B cell (primary cell): Measurements from ENCODE around the gene WDR6. TPM values are rescaled to one million over a fixed set of nuclear protein-coding genes. Genes with fewer than 3 reads are reported as not detected.

Experiments used
- ATAC-seq: fragments of 200-7000 bp; cut with Tn5 transposase; one replicate; pipeline ENCODE4 v1.10.0; 2021; ENCODE audit warnings: low read depth, mild to moderate bottlenecking, moderate number of reproducible peaks, moderate library complexity
- CTCF ChIA-PET: fragments of 350-600 bp; sonication (Branson Sonifier 250); formaldehyde crosslinking; loops from one replicate; lab custom pipeline; 2021; ENCODE audit warnings: antibody characterized with exemption, inconsistent platforms; lab: Charles Lee
- POLR2A ChIA-PET: fragments of 350-600 bp; sonication (Branson Sonifier 250); formaldehyde crosslinking; loops from one replicate; lab custom pipeline; 2021; ENCODE audit warnings: antibody characterized with exemption; lab: Charles Lee
- DNase-seq: peaks from one replicate; pipeline ENCODE4 v3.0.0; 2013
- H2AFZ ChIP-seq: 2 replicates; pipeline ENCODE4 v1.6.1; 2012; ENCODE audit warnings: mild to moderate bottlenecking, low read depth, low read length; ENCODE audit not compliant: insufficient read depth, poor library complexity, severe bottlenecking
- H3K27ac ChIP-seq, 2 donors: 1 replicate in 1 of 2; 2 replicates in 1 of 2; pipeline ENCODE4 v1.5.1; 2012 to 2013; ENCODE audit warnings: low read length in 2 of 2, mild to moderate bottlenecking in 2 of 2, moderate library complexity in 1 of 2
- H3K27me3 ChIP-seq, 4 experiments: fragments of 200-600 bp in 1 of 4; sonication (generic) in 1 of 4; replicated peaks in 1 of 4; 1 replicate in 2 of 4; 2 replicates in 2 of 4; pipeline versions ENCODE4 v1.6.1 to v1.7.0; 2013 to 2016; ENCODE audit warnings: low read length in 3 of 4, mild to moderate bottlenecking in 2 of 4, mixed read lengths in 1 of 4, moderate library complexity in 1 of 4; ENCODE audit not compliant: insufficient read depth in 4 of 4, control insufficient read depth in 3 of 4; ENCODE audit errors: control extremely low read depth in 1 of 4
- H3K36me3 ChIP-seq, 2 experiments: replicated peaks in 1 of 2; 1 replicate in 1 of 2; 2 replicates in 1 of 2; pipeline versions ENCODE4 v1.6.1 to v1.7.1; 2013; ENCODE audit warnings: low read length in 1 of 2; ENCODE audit not compliant: insufficient read depth in 2 of 2, control insufficient read depth in 1 of 2; ENCODE audit errors: control extremely low read depth in 1 of 2, extremely low read depth in 1 of 2
- H3K4me1 ChIP-seq, 2 donors: fragments of 200-600 bp in 1 of 2; sonication (generic) in 1 of 2; 1 replicate in 1 of 2; 2 replicates in 1 of 2; pipeline versions ENCODE4 v1.5.1 to v1.6.1; 2013 to 2017; ENCODE audit warnings: low read length in 2 of 2; ENCODE audit not compliant: control insufficient read depth in 2 of 2, insufficient read depth in 2 of 2
- H3K4me2 ChIP-seq: replicated peaks from 2 replicates; pipeline ENCODE3; 2012; ENCODE audit warnings: mild to moderate bottlenecking, low read depth, low read length; ENCODE audit not compliant: poor library complexity, severe bottlenecking
- H3K4me3 ChIP-seq, 5 experiments: fragments of 200-600 bp in 1 of 5; sonication (generic) in 1 of 5; 1 replicate in 3 of 5; 2 replicates in 2 of 5; pipeline versions ENCODE4 v1.5.1 to v1.7.0; 2011 to 2016; ENCODE audit warnings: low read length in 4 of 5, mild to moderate bottlenecking in 4 of 5, low read depth in 2 of 5, control low read depth in 1 of 5, moderate library complexity in 1 of 5; ENCODE audit not compliant: insufficient read depth in 1 of 5; ENCODE audit errors: control extremely low read depth in 1 of 5, extremely low read depth in 1 of 5
- H3K79me2 ChIP-seq: fragments of 200-600 bp; sonication (generic); one replicate; pipeline ENCODE4 v1.6.0; 2016; ENCODE audit warnings: low read length; ENCODE audit not compliant: control insufficient read depth, insufficient read depth
- H3K9ac ChIP-seq: fragments of 200-600 bp; sonication (generic); 2 replicates; pipeline ENCODE4 v1.6.1; 2017; ENCODE audit warnings: mild to moderate bottlenecking, low read length, moderate library complexity
- H3K9me3 ChIP-seq, 3 donors: one replicate each; pipeline versions ENCODE4 v1.6.1 to v1.7.1; 2013; ENCODE audit warnings: low read length in 2 of 3; ENCODE audit not compliant: control insufficient read depth in 2 of 3, insufficient read depth in 1 of 3; ENCODE audit errors: control extremely low read depth in 1 of 3
- H4K20me1 ChIP-seq: 2 replicates; pipeline ENCODE4 v1.6.0; 2012; ENCODE audit warnings: mild to moderate bottlenecking, low read length; ENCODE audit not compliant: insufficient read depth, control insufficient read depth, poor library complexity, severe bottlenecking
- H3K27ac Mint-ChIP-seq: one replicate; pipeline ENCODE4 v1.8.0; 2021; ENCODE audit warnings: mixed read lengths
- H3K27me3 Mint-ChIP-seq: one replicate; pipeline ENCODE4 v1.8.0; 2021; ENCODE audit warnings: mixed read lengths
- H3K4me1 Mint-ChIP-seq: one replicate; pipeline ENCODE4 v1.8.0; 2021; ENCODE audit warnings: mixed read lengths
- H3K4me3 Mint-ChIP-seq: one replicate; pipeline ENCODE4 v1.8.0; 2021; ENCODE audit warnings: mixed read lengths
- H3K9me3 Mint-ChIP-seq: one replicate; pipeline ENCODE4 v1.8.0; 2022; ENCODE audit warnings: mixed read lengths; ENCODE audit not compliant: insufficient read depth
- EZH2 ChIP-seq: IDR thresholded peaks from 2 replicates; pipeline ENCODE4 v1.6.1; 2012; ENCODE audit warnings: borderline replicate concordance, low read depth, mild to moderate bottlenecking, moderate library complexity, low read length; ENCODE audit not compliant: insufficient read depth, poor library complexity, severe bottlenecking
- WGBS: methylation state at CpG from one replicate; pipeline ENCODE4 v1.1.5; 2013; ENCODE audit warnings: missing lambda C conversion rate; ENCODE audit not compliant: insufficient coverage; 5-methylcytosine and 5-hydroxymethylcytosine counted together
- intact Hi-C: fragments of 100-400 bp; cut with micrococcal nuclease; formaldehyde crosslinking; loops from one replicate; pipeline ENCODE4 v1.10.0; 2022
- polyA plus RNA-seq: library from polyadenylated mRNA; depleted of rRNA; stranded (reverse); fragments of >200 nt; gene quantifications from 2 replicates; pipeline ENCODE4 v1.2.3, GENCODE V29; 2012
- total RNA-seq, 2 donors: library from RNA; stranded (reverse); fragments of 120-200 nt in 1 of 2; gene quantifications; 1 replicate in 1 of 2; 2 replicates in 1 of 2; pipeline versions ENCODE4 v1.2.3 to v1.2.4, GENCODE V29; 2013 to 2022
- TF ChIP-seq, protein P1 (sequence below): fragments of 200-600 bp; IDR thresholded peaks from one replicate; pipeline ENCODE4 v1.8.0; 2022; ENCODE audit warnings: antibody characterized with exemption, mild to moderate bottlenecking

Gene WDR6
- total and polyA plus RNA-seq, 2 donors (not counting 1 experiment from before 2014, with no cell fraction given): 287 to 317 TPM

DNA sequence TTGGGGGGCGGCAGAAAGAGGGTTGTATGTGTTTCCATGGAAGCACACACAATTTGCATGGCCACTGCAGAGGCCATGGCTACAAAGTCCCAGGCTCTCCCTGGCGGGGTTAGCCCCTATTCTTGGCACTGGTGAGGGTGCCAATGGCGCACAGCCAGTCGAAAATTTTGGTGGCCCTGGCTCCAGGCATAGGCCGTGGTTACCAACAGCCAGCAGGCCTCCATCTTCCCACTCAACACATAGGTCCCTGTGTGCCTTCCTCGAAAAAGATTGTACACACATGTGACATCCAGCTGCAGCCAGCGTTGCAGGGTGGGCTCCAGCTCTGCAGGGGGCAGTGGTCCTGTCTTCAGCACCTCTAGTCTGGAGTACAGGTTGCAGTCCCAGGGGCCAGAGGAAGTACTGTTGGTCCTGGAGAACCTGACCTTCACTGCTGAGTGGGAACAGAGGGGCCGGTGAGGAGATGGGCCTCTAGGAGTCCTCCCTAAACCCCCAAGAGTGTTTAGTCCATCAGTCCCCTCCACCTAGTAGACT lies 10.0 kb upstream of the WDR6 start:
- no peak overlapping the region for H3K27ac ChIP-seq
- Mint-ChIP-seq H3K27me3 (no peaks in the 10 kb centered on the region), H3K9me3 (no peaks in the 10 kb centered on the region), H3K27ac (no peak overlapping the region), H3K4me3 (no peak overlapping the region), H3K4me1 (peaks cover 2% of the 10 kb centered on the region)
- ChIA-PET CTCF (no interaction called here), POLR2A (interaction anchor here (0.5 to 0.6 kb wide), 2 partner anchors 10 to 93 kb away, joined by 5 read pairs; no protein-coding TSS in a partner anchor)
- ATAC-seq: no peak
- H3K4me1 ChIP-seq: no peaks in the 10 kb centered on the region
- WGBS: 95% methylated on average over 7 of the region's 8 CpGs
- H3K36me3 ChIP-seq: peaks cover 0 to 8% of the 10 kb centered on the region in 2 experiments
- no peak for TF ChIP-seq EZH2
- TF ChIP-seq, protein P1, sequence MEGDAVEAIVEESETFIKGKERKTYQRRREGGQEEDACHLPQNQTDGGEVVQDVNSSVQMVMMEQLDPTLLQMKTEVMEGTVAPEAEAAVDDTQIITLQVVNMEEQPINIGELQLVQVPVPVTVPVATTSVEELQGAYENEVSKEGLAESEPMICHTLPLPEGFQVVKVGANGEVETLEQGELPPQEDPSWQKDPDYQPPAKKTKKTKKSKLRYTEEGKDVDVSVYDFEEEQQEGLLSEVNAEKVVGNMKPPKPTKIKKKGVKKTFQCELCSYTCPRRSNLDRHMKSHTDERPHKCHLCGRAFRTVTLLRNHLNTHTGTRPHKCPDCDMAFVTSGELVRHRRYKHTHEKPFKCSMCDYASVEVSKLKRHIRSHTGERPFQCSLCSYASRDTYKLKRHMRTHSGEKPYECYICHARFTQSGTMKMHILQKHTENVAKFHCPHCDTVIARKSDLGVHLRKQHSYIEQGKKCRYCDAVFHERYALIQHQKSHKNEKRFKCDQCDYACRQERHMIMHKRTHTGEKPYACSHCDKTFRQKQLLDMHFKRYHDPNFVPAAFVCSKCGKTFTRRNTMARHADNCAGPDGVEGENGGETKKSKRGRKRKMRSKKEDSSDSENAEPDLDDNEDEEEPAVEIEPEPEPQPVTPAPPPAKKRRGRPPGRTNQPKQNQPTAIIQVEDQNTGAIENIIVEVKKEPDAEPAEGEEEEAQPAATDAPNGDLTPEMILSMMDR: no peak
- H2AFZ ChIP-seq: no peak overlapping the region
- H3K9ac ChIP-seq: no peak overlapping the region
- H4K20me1 ChIP-seq: no peaks in the 10 kb centered on the region
- intact Hi-C loops: no loop called here
- H3K4me2 ChIP-seq: no peak overlapping the region
- no peaks in the 10 kb centered on the region for H3K27me3 ChIP-seq
- DNase-seq: no peak
- H3K79me2 ChIP-seq: no peaks in the 10 kb centered on the region
- no peaks in the 10 kb centered on the region for H3K9me3 ChIP-seq
- H3K4me3 ChIP-seq: no peak overlapping the region

DNA sequence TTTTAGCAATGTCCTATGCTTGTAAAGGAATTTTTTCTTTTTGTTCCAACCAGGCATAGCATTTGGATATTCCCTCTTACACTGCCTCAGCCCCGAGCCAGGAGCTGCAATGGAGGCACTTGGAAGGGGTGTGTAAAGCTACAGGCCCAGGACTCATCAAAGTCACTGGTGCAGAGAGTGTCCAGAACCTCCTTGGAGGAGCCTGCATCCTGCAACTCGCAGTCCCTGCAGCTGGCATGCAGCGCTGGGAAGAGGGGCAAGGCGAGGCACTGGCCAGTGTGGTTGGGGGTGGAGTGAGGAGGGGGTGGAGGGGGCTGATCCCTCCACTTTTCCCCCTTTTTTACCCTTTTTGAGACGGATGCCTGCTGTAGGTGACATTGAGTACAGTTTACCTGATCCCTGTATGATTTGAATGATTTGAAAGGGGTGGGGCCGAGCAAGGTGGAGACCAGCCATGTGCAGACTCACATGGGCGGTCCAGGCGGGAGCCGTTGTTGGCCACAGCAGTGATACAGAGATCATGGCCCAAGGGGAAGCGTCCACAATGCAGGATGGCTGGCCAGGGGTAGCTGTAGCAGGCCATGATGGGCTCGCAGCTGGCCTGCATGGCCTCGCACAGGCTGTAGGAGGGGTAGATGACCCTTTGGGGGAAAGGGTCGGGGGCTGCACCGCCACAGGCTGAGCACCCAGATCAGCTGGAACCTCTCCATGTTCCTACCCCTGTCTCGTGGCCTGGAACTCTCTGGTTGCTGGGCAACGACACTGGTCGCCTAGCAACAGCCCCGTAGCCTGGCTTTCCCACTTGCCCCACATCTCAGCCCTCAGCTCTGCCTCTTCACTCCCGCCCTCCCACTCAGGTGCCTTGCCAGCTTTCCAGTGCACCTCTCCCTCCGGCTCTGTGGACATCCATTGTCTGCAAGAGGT lies 9.2 kb upstream of the WDR6 start:
- H3K4me1 ChIP-seq: no peaks in the 10 kb centered on the region
- no peak overlapping the region for H3K9ac ChIP-seq
- H3K4me2 ChIP-seq: no peak overlapping the region
- H3K4me1 Mint-ChIP-seq: peaks cover 2% of the 10 kb centered on the region
- CTCF ChIA-PET: interaction anchor here (1.1 kb wide), 1 partner anchor 24 kb away, joined by 3 read pairs; the partner anchor contains the start of gene NDUFAF3
- no peak overlapping the region for H2AFZ ChIP-seq
- H3K9me3 Mint-ChIP-seq: no peaks in the 10 kb centered on the region
- H3K4me3 Mint-ChIP-seq: no peak overlapping the region
- intact Hi-C loops: no loop called here
- DNase-seq: no peak
- POLR2A ChIA-PET: interaction anchor here (0.6 kb wide), 1 partner anchor 92 kb away, joined by 5 read pairs; no protein-coding TSS in a partner anchor
- no peak overlapping the region for H3K27ac Mint-ChIP-seq
- H3K27me3 Mint-ChIP-seq: no peaks in the 10 kb centered on the region
- no peak for ATAC-seq
- H3K4me3 ChIP-seq: no peak overlapping the region
- WGBS: 95% methylated on average over 16 of the region's 20 CpGs
- no peaks in the 10 kb centered on the region for H3K9me3 ChIP-seq
- H3K27me3 ChIP-seq: no peaks in the 10 kb centered on the region
- no peak overlapping the region for H3K27ac ChIP-seq
- peaks cover 0 to 8% of the 10 kb centered on the region in 2 experiments for H3K36me3 ChIP-seq
- no peaks in the 10 kb centered on the region for H3K79me2 ChIP-seq
- TF ChIP-seq, protein P1: no peak
- no peak for TF ChIP-seq EZH2
- no peaks in the 10 kb centered on the region for H4K20me1 ChIP-seq
